ENCODE measurements around the gene NEU2. TPM values are rescaled to one million over a fixed set of nuclear protein-coding genes. Genes with fewer than 3 reads are reported as not detected.

NEU2 gene
- not detected for total RNA-seq
- not detected for polyA plus RNA-seq

GRCh38 chr2:233032551-233033320, at the start of gene NEU2:
NEU2 (plus strand) TSS chr2:233032672; CDS start chr2:233032672, 0 bp downstream.
- peaks cover 0 to 1% (median 0%) of the 10 kb centered on the region in 3 donors for H3K4me1 Mint-ChIP-seq

DNA sequence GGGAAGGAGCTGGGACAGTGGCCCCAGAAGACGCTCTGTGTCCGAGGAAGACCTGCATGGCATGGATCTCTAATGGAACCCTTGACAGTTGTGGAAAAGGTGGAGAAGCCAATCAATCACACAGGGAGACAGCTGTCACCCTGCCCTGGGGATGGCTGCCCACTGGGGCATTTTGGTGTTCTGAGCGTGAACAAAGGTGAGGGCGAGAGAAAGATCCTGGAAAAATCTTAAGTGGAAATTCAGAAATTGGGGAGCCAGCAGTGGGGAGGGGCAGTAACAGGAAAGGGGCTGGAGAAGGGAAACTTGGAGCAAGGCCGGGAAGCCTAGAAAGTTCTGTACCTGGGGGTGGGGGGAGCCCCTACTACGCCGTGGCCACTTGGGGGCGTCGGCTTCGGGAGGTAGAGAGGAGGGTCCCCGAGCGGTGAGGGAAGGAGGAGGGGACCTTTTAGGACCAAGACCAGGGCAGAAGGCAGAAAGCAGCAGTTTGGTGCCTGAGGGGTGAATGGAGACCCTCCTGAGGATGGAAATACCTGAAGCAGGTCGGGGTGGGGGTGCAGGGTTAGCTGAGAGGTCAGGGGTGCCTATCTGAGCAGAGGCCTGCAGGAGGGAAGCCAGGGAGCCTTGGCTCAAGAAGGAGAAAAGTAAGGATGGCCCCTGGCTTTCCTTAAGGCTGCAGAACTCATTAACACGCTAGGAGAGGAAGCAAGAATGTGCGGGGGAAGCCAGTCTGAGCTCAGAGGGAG, 49.4 kb upstream of the NEU2 start:
- H3K9me3 Mint-ChIP-seq: peaks cover 0 to 9% (median 5%) of the 10 kb centered on the region in 5 donors
- POLR2A ChIA-PET: no interaction called here

More at GRCh38 chr2:233032551-233033320, at the start of gene NEU2:
- ChIA-PET CTCF (no interaction called here), POLR2A (interaction anchor here (0.6 kb wide), 1 partner anchor 638 kb away, joined by 3 read pairs; no protein-coding TSS in a partner anchor)
- Histone ChIP-seq H3K4me3 (ENCODE audit: low read length) (no peak within 1 kb of the TSS), H3K4me1 (ENCODE audit: insufficient read depth, low read length) (no peaks in the 10 kb centered on the region), H3K27ac (ENCODE audit: low read depth, low read length) (no peak within 1 kb of the TSS), H3K27me3 (ENCODE audit: insufficient read depth, low read length, poor library complexity, severe bottlenecking) (no peaks in the 10 kb centered on the region), H3K9me3 (ENCODE audit: low read length) (no peaks in the 10 kb centered on the region), H3K36me3 (ENCODE audit: insufficient read depth, low read length) (no peaks in the 10 kb centered on the region)
- Mint-ChIP-seq H3K9me3 (no peaks in the 10 kb centered on the region), H3K36me3 (no peaks in the 10 kb centered on the region), H3K27ac (peak within 1 kb of the TSS in 2 of 8 donors; percentile 44 to 74), H3K4me3 (no peak within 1 kb of the TSS), H3K27me3 (peaks cover 0 to 1% of the 10 kb centered on the region in 2 donors)
- no peak for DNase-seq

DNA sequence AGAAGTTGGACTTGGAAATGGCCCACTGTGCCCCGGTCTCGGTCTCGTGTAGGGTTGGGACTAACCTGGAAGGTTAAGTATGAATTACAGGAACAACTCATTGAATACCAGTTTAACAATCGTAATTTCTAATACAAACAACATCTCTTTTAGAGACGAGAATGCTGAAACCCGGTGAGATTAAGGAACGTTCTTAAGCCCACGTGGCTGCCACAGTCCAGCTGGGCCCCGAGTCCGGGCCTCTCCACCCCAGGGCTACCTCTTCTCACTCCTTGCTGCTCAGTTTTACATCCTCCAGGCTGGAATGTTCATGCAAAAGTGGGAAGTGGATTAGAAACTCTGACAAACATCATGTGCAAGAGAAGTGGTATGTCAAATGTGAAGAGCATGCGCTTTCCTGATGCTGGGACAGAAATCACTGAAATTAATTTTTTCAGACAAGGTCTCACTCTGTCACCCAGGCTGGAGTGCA, 48.8 kb upstream of the NEU2 start:
- Histone ChIP-seq H3K4me1 (ENCODE audit: insufficient read depth, low read length) (no peaks in the 10 kb centered on the region), H3K4me3 (ENCODE audit: low read length) (no peak overlapping the region), H3K27me3 (ENCODE audit: insufficient read depth, low read length, poor library complexity, severe bottlenecking) (no peaks in the 10 kb centered on the region), H3K36me3 (ENCODE audit: insufficient read depth, low read length) (no peaks in the 10 kb centered on the region), H3K9me3 (ENCODE audit: low read length) (no peaks in the 10 kb centered on the region), H3K27ac (ENCODE audit: low read depth, low read length) (no peak overlapping the region)
- H3K36me3 Mint-ChIP-seq: peaks cover 0 to 12% (median 0%) of the 10 kb centered on the region in 3 donors
- ChIA-PET CTCF (no interaction called here), POLR2A (no interaction called here)
- peaks cover 0 to 9% (median 5%) of the 10 kb centered on the region in 5 donors for H3K9me3 Mint-ChIP-seq
- no peak overlapping the region for H3K27ac Mint-ChIP-seq
- H3K4me1 Mint-ChIP-seq: no peaks in the 10 kb centered on the region
- peaks cover 14 to 60% of the 10 kb centered on the region in 2 donors for H3K27me3 Mint-ChIP-seq
- no peak for DNase-seq
- H3K4me3 Mint-ChIP-seq: no peak overlapping the region

More for the DNA sequence above, 49.4 kb upstream of the NEU2 start:
- no peaks in the 10 kb centered on the region for H3K36me3 ChIP-seq (ENCODE audit: insufficient read depth, low read length)
- H3K27ac Mint-ChIP-seq: peak overlapping the region in 1 of 8 donors; percentile 69
- H3K36me3 Mint-ChIP-seq: peaks cover 0 to 12% (median 0%) of the 10 kb centered on the region in 3 donors
- no peaks in the 10 kb centered on the region for H3K27me3 ChIP-seq (ENCODE audit: insufficient read depth, low read length, poor library complexity, severe bottlenecking)
- CTCF ChIA-PET: no interaction called here
- H3K4me1 ChIP-seq (ENCODE audit: insufficient read depth, low read length): no peaks in the 10 kb centered on the region
- H3K4me3 ChIP-seq (ENCODE audit: low read length): no peak overlapping the region
- no peak overlapping the region for H3K27ac ChIP-seq (ENCODE audit: low read depth, low read length)
- H3K4me1 Mint-ChIP-seq: no peaks in the 10 kb centered on the region
- H3K27me3 Mint-ChIP-seq: peaks cover 14 to 55% of the 10 kb centered on the region in 2 donors
- H3K9me3 ChIP-seq (ENCODE audit: low read length): no peaks in the 10 kb centered on the region
- no peak for DNase-seq
- no peak overlapping the region for H3K4me3 Mint-ChIP-seq

DNA sequence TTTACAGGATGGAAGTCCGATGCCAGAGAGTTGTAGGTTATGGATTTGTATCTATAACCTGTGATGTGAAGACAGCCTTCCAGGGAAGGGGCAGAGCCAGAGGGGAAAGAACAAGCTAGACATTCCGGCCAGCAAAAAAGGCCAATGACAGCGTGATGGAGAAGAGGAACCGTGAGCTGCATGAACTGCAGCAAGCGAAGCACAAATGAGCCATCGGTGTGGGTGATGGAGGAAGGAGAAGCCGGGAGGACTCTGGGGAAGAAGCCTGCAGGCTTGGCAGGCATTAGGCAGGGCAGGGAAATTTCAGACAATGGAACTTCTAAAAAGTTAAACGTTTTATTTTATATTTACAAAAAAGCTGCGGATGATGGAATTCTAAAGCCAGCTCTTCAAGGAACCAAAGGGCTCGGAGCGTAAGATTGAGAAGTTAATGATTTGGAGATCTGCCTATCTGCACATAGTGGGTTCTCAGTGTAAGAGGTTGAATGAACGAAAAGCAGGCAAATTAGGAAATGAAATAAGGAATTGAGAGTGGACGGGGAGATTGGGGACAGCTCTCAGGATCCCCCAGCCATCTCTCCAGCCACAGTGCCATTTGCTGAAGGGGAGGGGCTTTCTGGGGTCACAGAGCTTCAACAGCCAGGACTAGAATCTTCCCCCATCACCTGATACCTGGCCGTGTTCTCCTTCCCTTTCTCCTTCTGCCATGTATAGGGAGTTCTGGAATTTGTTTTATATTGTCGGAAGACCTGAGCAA, 47.8 kb upstream of the NEU2 start:
- Mint-ChIP-seq H3K4me3 (no peak overlapping the region), H3K4me1 (no peaks in the 10 kb centered on the region), H3K9me3 (peaks cover 0 to 9% (median 5%) of the 10 kb centered on the region in 5 donors), H3K27ac (peak overlapping the region in 1 of 8 donors; percentile 64), H3K27me3 (peaks cover 14 to 60% of the 10 kb centered on the region in 2 donors), H3K36me3 (peaks cover 0 to 12% (median 0%) of the 10 kb centered on the region in 3 donors)
- Histone ChIP-seq H3K27ac (ENCODE audit: low read depth, low read length) (no peak overlapping the region), H3K4me3 (ENCODE audit: low read length) (no peak overlapping the region), H3K4me1 (ENCODE audit: insufficient read depth, low read length) (no peaks in the 10 kb centered on the region), H3K36me3 (ENCODE audit: insufficient read depth, low read length) (no peaks in the 10 kb centered on the region), H3K27me3 (ENCODE audit: insufficient read depth, low read length, poor library complexity, severe bottlenecking) (no peaks in the 10 kb centered on the region), H3K9me3 (ENCODE audit: low read length) (no peaks in the 10 kb centered on the region)
- POLR2A ChIA-PET: no interaction called here
- CTCF ChIA-PET: no interaction called here
- DNase-seq: no peak

DNA sequence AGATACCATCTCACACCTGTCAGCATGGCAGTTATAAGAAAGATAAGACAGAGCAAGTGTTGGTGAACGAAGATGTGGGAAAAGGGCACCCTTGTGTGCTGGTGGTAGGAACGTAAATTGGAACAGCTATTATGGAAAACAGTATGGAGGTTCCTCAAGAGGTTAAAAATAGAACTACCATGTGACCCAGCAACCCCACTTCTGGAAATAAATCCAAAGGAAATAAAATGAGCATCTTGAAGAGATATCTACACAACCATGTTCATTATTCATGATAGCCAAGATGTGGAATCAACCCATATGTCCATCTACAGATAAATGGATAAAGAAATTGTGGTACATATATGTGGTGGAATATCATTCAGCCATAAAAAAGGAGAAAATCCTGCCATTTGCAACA, 46.3 kb upstream of the NEU2 start:
- Histone ChIP-seq H3K36me3 (ENCODE audit: insufficient read depth, low read length) (no peaks in the 10 kb centered on the region), H3K4me1 (ENCODE audit: insufficient read depth, low read length) (no peaks in the 10 kb centered on the region), H3K27ac (ENCODE audit: low read depth, low read length) (no peak overlapping the region), H3K4me3 (ENCODE audit: low read length) (no peak overlapping the region), H3K27me3 (ENCODE audit: insufficient read depth, low read length, poor library complexity, severe bottlenecking) (no peaks in the 10 kb centered on the region), H3K9me3 (ENCODE audit: low read length) (no peaks in the 10 kb centered on the region)
- POLR2A ChIA-PET: no interaction called here
- no peak for DNase-seq
- no peaks in the 10 kb centered on the region for H3K4me1 Mint-ChIP-seq
- no peak overlapping the region for H3K27ac Mint-ChIP-seq
- no peak overlapping the region for H3K4me3 Mint-ChIP-seq
- peaks cover 0 to 9% (median 5%) of the 10 kb centered on the region in 5 donors for H3K9me3 Mint-ChIP-seq
- peaks cover 15 to 53% of the 10 kb centered on the region in 2 donors for H3K27me3 Mint-ChIP-seq
- CTCF ChIA-PET: no interaction called here
- H3K36me3 Mint-ChIP-seq: peaks cover 0 to 8% (median 0%) of the 10 kb centered on the region in 3 donors

DNA sequence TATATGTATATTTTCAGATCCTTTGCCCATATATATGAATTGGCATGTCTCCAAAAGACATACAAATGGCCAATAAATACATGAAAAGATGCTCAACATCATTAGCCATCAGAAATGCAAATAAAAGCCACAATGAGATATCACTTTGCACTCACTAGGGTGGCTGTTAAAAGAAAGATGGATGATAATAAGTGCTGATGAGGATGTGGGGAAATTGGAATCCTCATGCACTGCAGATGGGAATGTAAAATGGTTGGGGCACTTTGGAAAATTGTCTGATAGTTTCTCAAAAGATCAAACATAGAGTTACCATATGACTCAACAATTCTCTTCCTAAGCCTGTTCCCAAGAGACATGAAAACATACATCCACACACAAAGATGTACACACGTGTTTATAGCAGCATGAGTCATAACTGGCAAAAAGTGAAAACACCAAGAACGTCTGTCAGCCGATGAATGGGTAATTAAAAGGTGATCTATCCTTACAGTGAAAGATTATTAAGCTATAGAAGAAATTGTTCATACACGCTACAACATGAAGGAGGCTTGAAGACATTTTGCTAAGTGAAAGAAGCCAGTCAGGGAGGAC, 39.1 kb upstream of the NEU2 start:
- Histone ChIP-seq H3K9me3 (ENCODE audit: low read length) (no peaks in the 10 kb centered on the region), H3K36me3 (ENCODE audit: insufficient read depth, low read length) (no peaks in the 10 kb centered on the region), H3K27me3 (ENCODE audit: insufficient read depth, low read length, poor library complexity, severe bottlenecking) (no peaks in the 10 kb centered on the region), H3K4me3 (ENCODE audit: low read length) (no peak overlapping the region), H3K27ac (ENCODE audit: low read depth, low read length) (no peak overlapping the region), H3K4me1 (ENCODE audit: insufficient read depth, low read length) (no peaks in the 10 kb centered on the region)
- no peak overlapping the region for H3K4me3 Mint-ChIP-seq
- ChIA-PET POLR2A (no interaction called here), CTCF (no interaction called here)
- no peaks in the 10 kb centered on the region for H3K36me3 Mint-ChIP-seq
- H3K4me1 Mint-ChIP-seq: no peaks in the 10 kb centered on the region
- no peak overlapping the region for H3K27ac Mint-ChIP-seq
- no peak for DNase-seq
- no peaks in the 10 kb centered on the region for H3K9me3 Mint-ChIP-seq
- H3K27me3 Mint-ChIP-seq: peaks cover 2 to 7% of the 10 kb centered on the region in 2 donors

- H3K4me1 Mint-ChIP-seq: no peaks in the 10 kb centered on the region
- H3K4me1 ChIP-seq (ENCODE audit: insufficient read depth, low read length): no peaks in the 10 kb centered on the region
- H3K9me3 ChIP-seq (ENCODE audit: low read length): no peaks in the 10 kb centered on the region
- H3K27me3 ChIP-seq (ENCODE audit: insufficient read depth, low read length, poor library complexity, severe bottlenecking): no peaks in the 10 kb centered on the region
- no peak overlapping the region for H3K27ac ChIP-seq (ENCODE audit: low read depth, low read length)
- no peak overlapping the region for H3K4me3 Mint-ChIP-seq
- H3K36me3 ChIP-seq (ENCODE audit: insufficient read depth, low read length): no peaks in the 10 kb centered on the region
- POLR2A ChIA-PET: no interaction called here
- H3K36me3 Mint-ChIP-seq: no peaks in the 10 kb centered on the region
- CTCF ChIA-PET: no interaction called here
- no peak for DNase-seq
- H3K4me3 ChIP-seq (ENCODE audit: low read length): no peak overlapping the region
- H3K27ac Mint-ChIP-seq: no peak overlapping the region
- H3K9me3 Mint-ChIP-seq: no peaks in the 10 kb centered on the region
- peaks cover 3 to 4% of the 10 kb centered on the region in 2 donors for H3K27me3 Mint-ChIP-seq
Observed at GRCh38 chr2:232994446-232994845, 38.0 kb upstream of the NEU2 start.
